Transverse colon (tissue), 4 donors: ENCODE data around the gene TMEM108. TPM values are rescaled to one million over a fixed set of nuclear protein-coding genes. Genes with fewer than 3 reads are reported as not detected.

Experiments
- DNase-seq: peaks from one replicate; pipeline ENCODE4 v3.0.0-alpha.2; 2019
- H3K27ac ChIP-seq, 4 donors: fragments of 200-600 bp; sonication (generic); 2 replicates each; pipeline ENCODE4 v1.5.1; 2016 to 2018; ENCODE audit warnings: inconsistent platforms in 4 of 4
- H3K27me3 ChIP-seq: fragments of 200-600 bp; sonication (generic); 2 replicates; pipeline ENCODE4 v1.5.1; 2017; ENCODE audit warnings: inconsistent platforms
- H3K36me3 ChIP-seq, 4 donors: fragments of 200-600 bp; sonication (generic); 2 replicates each; pipeline ENCODE4 v1.5.1; 2017 to 2019; ENCODE audit warnings: inconsistent platforms in 4 of 4
- H3K4me1 ChIP-seq, 4 donors: fragments of 200-600 bp; sonication (generic); 2 replicates each; pipeline ENCODE4 v1.5.1; 2017 to 2020; ENCODE audit warnings: inconsistent platforms in 4 of 4
- H3K4me3 ChIP-seq, 4 donors: fragments of 200-600 bp; sonication (generic); 1 replicate in 1 of 4; 2 replicates in 3 of 4; pipeline versions ENCODE4 v1.5.1 to v1.6.1; 2017 to 2019; ENCODE audit warnings: inconsistent platforms in 4 of 4
- H3K9me3 ChIP-seq, 2 donors: fragments of 200-600 bp; sonication (generic); 2 replicates each; pipeline ENCODE4 v1.5.1; 2017 to 2019; ENCODE audit warnings: inconsistent platforms in 2 of 2
- CTCF ChIP-seq, 5 experiments: fragments of 200-600 bp in 3 of 5; fragments of 450-650 bp in 2 of 5; sonication (generic) in 3 of 5; IDR thresholded peaks; 1 replicate in 2 of 5; 2 replicates in 3 of 5; pipeline ENCODE4 v1.5.1; 2016 to 2017; ENCODE audit warnings: antibody characterized with exemption in 5 of 5, inconsistent platforms in 3 of 5, mild to moderate bottlenecking in 2 of 5, moderate library complexity in 1 of 5
- EP300 ChIP-seq: sonication (generic); formaldehyde crosslinking; IDR thresholded peaks from one replicate; pipeline ENCODE4 v1.6.1; 2017; ENCODE audit warnings: antibody characterized with exemption, low read depth
- POLR2A ChIP-seq: fragments of 450-650 bp; IDR thresholded peaks from one replicate; pipeline ENCODE4 v1.6.1; 2016; ENCODE audit warnings: antibody characterized with exemption, mild to moderate bottlenecking, moderate library complexity
- POLR2AphosphoS5 ChIP-seq, 3 donors: sonication (generic); formaldehyde crosslinking; IDR thresholded peaks; one replicate each; pipeline ENCODE4 v1.6.1; 2016; ENCODE audit warnings: antibody characterized with exemption in 3 of 3
- WGBS, 2 donors: methylation state at CpG; one replicate each; pipeline ENCODE4 v1.1.5; 2018; ENCODE audit warnings: low coverage in 1 of 2; 5-methylcytosine and 5-hydroxymethylcytosine counted together
- in situ Hi-C, 4 donors: fragments of 200-750 bp; cut with MboI; loops; one replicate each; pipeline versions ENCODE4 v1.15.0 to v1.15.1; 2017; ENCODE audit warnings: low sequenced_read_pairs in 3 of 4, low pct_ligation_motif_present in 1 of 4, low pct_unique_long_range_greater_than_20kb in 1 of 4
- intact Hi-C: fragments of 100-400 bp; cut with DNase I; formaldehyde crosslinking; loops from one replicate; pipeline ENCODE4 v1.15.1; 2023; ENCODE audit warnings: low total_unique reads
- total RNA-seq, 4 donors: library from RNA; depleted of rRNA; stranded (reverse); fragments of >200 nt; gene quantifications; one replicate each; pipeline ENCODE4 v1.1.0, GENCODE V29; 2016

Gene TMEM108
- total RNA-seq, 4 donors from 2014 or later, result 0.14 to 1.4 (median 0.80) TPM; not detected in 1

GRCh38 chr3:133274477-133274876 is 236.3 kb downstream of the TMEM108 start:
- TF ChIP-seq CTCF (IDR thresholded peaks at IDR 0.05) (no peak), POLR2A (no peak), EP300 (no peak), POLR2AphosphoS5 (IDR thresholded peaks at IDR 0.05) (no peak)
- Histone ChIP-seq H3K4me3 (no peak overlapping the region), H3K4me1 (no peaks in the 10 kb centered on the region), H3K9me3 (no peaks in the 10 kb centered on the region), H3K27ac (no peak overlapping the region), H3K27me3 (no peaks in the 10 kb centered on the region), H3K36me3 (no peaks in the 10 kb centered on the region)
- intact Hi-C loops (no loop called here), in situ Hi-C loops (no loop called here)
- DNase-seq, result no peak

GRCh38 chr3:133276594-133276993 is 238.4 kb downstream of the TMEM108 start:
- no peaks in the 10 kb centered on the region for H3K9me3 ChIP-seq
- in situ Hi-C loops, result no loop called here
- H3K27me3 ChIP-seq, result no peaks in the 10 kb centered on the region
- no peak overlapping the region for H3K27ac ChIP-seq
- DNase-seq, result no peak
- TF ChIP-seq CTCF (IDR thresholded peaks at IDR 0.05), result no peak
- no peak for TF ChIP-seq EP300
- TF ChIP-seq POLR2A, result no peak
- TF ChIP-seq POLR2AphosphoS5 (IDR thresholded peaks at IDR 0.05), result no peak
- H3K4me1 ChIP-seq, result no peaks in the 10 kb centered on the region
- H3K36me3 ChIP-seq, result no peaks in the 10 kb centered on the region
- 0 to 41% methylated on average over 1 to 4 of the region's 4 CpGs for WGBS, 2 donors
- intact Hi-C loops, result no loop called here
- no peak overlapping the region for H3K4me3 ChIP-seq

GRCh38 chr3:133277813-133278212 is 239.6 kb downstream of the TMEM108 start:
- intact Hi-C loops, result no loop called here
- H3K27ac ChIP-seq, result no peak overlapping the region
- no peaks in the 10 kb centered on the region for H3K9me3 ChIP-seq
- H3K27me3 ChIP-seq, result no peaks in the 10 kb centered on the region
- in situ Hi-C loops, result no loop called here
- 44 to 58% methylated on average over 2 of the region's 2 CpGs for WGBS, 2 donors
- TF ChIP-seq POLR2AphosphoS5 (IDR thresholded peaks at IDR 0.05), result no peak
- TF ChIP-seq EP300, result no peak
- no peak overlapping the region for H3K4me3 ChIP-seq
- no peaks in the 10 kb centered on the region for H3K4me1 ChIP-seq
- no peak for DNase-seq
- no peaks in the 10 kb centered on the region for H3K36me3 ChIP-seq

GRCh38 chr3:133278260-133279043 is 240.3 kb downstream of the TMEM108 start:
- WGBS, 2 donors, result 69 to 85% methylated on average over 5 to 7 of the region's 7 CpGs
- Histone ChIP-seq H3K27ac (no peak overlapping the region), H3K4me1 (no peaks in the 10 kb centered on the region), H3K4me3 (no peak overlapping the region), H3K27me3 (no peaks in the 10 kb centered on the region), H3K36me3 (no peaks in the 10 kb centered on the region), H3K9me3 (no peaks in the 10 kb centered on the region)
- intact Hi-C loops, result no loop called here
- in situ Hi-C loops, result no loop called here
- TF ChIP-seq POLR2A, result no peak
- TF ChIP-seq POLR2AphosphoS5 (IDR thresholded peaks at IDR 0.05), result no peak
- TF ChIP-seq CTCF (IDR thresholded peaks at IDR 0.05), result no peak
- TF ChIP-seq EP300, result no peak
- DNase-seq, result no peak
